ENCODE results near the gene SPINK4. TPM values are rescaled to one million over a fixed set of nuclear protein-coding genes. Genes with fewer than 3 reads are reported as not detected.

Gene SPINK4
- total RNA-seq, 4 donors from 2014 or later, result not detected

DNA sequence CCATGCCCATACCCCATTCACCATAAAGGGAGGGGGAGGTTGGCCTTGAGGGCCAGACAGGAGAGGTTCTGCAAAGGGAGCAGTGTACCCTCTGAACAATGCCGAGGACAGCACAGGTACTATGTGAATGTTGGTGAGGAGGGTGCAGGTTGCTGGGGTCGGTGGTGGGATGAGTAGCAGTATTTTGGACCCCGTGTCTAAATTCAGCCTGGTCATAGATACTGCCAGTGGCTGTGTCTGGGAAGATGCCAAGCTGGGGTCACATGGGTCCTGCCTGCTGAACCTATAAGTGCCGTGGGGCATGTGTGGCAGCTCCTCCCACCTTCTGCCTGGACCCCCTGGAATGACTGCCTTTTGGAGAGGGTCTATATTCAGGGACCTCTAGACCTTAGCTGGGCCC lies 11.4 kb upstream of the SPINK4 start:
- H3K27ac ChIP-seq, result peak overlapping the region; percentile 43 to 84 (median 77)

DNA sequence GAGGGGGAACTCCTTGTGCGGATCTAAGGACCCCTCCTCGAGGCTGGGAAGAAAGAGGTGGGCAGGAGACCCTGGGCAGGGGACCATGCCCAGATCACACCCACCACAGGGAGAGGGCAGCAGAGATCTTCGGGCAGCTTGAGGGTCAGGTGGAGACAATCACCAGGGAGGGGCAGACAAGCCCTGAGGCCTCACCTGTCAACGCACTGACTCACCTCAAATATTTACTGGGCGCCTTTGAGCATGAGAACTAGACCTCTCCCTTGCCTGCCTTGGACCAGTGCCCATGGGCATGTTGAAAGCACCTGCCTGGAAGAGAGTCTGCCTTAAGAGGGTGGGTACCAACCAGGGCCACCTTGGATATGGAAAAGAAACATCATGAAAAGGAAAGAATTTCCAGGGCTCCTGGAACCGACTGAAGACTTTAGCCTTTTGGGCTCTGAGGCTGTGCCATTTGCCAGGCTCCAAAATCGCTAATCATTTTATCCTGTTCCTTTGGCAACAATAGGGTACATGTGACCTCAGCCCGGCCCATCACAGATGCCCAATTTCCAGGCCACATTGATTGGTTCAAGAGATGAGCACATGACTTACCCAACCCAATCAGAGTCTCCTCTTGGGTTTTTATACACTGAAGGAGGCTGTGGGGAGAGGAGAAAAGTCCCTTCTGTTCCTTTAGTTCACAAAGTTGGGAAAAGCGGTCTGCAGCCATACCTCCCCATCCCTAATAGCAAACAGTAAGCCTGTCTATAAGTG lies 10.4 kb upstream of the SPINK4 start:
- Histone ChIP-seq H3K4me1 (peaks cover 15 to 93% (median 37%) of the 10 kb centered on the region in 3 donors), H3K9me3 (no peaks in the 10 kb centered on the region), H3K27me3 (no peaks in the 10 kb centered on the region), H3K36me3 (no peaks in the 10 kb centered on the region), H3K27ac (peak overlapping the region; percentile 56 to 84 (median 77)), H3K4me3 (no peak overlapping the region)
- no peak for TF ChIP-seq POLR2A (IDR thresholded peaks at IDR 0.05)
- TF ChIP-seq, protein P1, sequence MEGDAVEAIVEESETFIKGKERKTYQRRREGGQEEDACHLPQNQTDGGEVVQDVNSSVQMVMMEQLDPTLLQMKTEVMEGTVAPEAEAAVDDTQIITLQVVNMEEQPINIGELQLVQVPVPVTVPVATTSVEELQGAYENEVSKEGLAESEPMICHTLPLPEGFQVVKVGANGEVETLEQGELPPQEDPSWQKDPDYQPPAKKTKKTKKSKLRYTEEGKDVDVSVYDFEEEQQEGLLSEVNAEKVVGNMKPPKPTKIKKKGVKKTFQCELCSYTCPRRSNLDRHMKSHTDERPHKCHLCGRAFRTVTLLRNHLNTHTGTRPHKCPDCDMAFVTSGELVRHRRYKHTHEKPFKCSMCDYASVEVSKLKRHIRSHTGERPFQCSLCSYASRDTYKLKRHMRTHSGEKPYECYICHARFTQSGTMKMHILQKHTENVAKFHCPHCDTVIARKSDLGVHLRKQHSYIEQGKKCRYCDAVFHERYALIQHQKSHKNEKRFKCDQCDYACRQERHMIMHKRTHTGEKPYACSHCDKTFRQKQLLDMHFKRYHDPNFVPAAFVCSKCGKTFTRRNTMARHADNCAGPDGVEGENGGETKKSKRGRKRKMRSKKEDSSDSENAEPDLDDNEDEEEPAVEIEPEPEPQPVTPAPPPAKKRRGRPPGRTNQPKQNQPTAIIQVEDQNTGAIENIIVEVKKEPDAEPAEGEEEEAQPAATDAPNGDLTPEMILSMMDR (IDR thresholded peaks at IDR 0.05), result peak; percentile 12 to 80 (median 64)
- intact Hi-C loops (cut with DNase I), result no loop called here
- DNase-seq, result no peak
- WGBS, 2 donors, result 57 to 58% methylated on average over 7 to 8 of the region's 9 CpGs

More for the DNA sequence above, 11.4 kb upstream of the SPINK4 start:
- Histone ChIP-seq H3K4me3 (no peak overlapping the region), H3K36me3 (no peaks in the 10 kb centered on the region), H3K9me3 (no peaks in the 10 kb centered on the region), H3K4me1 (peaks cover 8 to 84% (median 32%) of the 10 kb centered on the region in 3 donors), H3K27me3 (no peaks in the 10 kb centered on the region)
- no peak for DNase-seq
- WGBS, 2 donors, result 64 to 68% methylated on average over 4 of the region's 4 CpGs
- intact Hi-C loops (cut with DNase I), result no loop called here
- TF ChIP-seq POLR2A (IDR thresholded peaks at IDR 0.05), result no peak
- TF ChIP-seq, protein P1 (IDR thresholded peaks at IDR 0.05), result no peak

DNA sequence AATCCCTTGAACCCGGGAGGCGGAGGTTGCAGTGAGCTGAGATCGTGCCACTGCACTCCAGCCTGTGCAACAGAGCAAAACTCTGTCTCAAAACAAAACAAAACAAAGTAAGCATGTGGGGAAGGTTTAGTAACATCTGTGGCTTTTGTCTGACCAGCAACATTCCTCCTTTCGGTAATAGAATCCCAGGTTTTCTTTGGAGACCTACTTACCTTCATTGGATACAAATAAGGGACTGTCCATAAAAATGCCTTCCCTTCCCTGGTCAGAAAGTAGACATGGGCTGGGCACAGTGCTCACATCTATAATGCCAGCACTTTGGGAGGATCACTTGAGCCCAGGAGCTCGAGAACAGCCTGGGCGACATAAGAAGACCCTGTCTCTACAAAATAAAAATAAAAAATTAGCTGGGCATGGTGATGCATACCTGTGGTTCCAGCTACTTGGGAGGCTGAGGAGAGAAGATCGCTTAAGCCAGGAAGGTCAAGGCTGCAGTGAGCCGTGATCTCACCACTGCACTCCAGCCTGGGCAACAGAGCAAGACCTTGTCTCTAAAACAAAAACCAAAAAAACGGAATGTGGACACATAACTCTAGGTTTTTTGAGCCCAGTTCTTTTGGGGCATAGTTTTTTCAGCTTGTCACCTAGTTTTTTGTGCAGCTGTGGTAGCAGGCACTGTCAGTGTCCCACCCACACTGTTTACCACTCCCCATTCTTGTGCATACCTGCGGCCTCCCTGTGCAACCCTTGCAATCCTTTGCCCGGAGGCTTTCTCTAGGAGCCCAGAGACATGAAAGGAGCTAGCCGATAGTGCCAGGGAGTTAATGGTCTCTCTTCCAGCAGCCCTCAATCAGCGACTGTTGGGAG lies 9.0 kb upstream of the SPINK4 start:
- no peaks in the 10 kb centered on the region for H3K36me3 ChIP-seq
- no peaks in the 10 kb centered on the region for H3K9me3 ChIP-seq
- intact Hi-C loops (cut with DNase I), result no loop called here
- no peak overlapping the region for H3K4me3 ChIP-seq
- no peaks in the 10 kb centered on the region for H3K27me3 ChIP-seq
- peak overlapping the region; percentile 48 to 84 (median 69) for H3K27ac ChIP-seq
- H3K4me1 ChIP-seq, result peaks cover 15 to 96% (median 34%) of the 10 kb centered on the region in 3 donors
- DNase-seq, result no peak
- TF ChIP-seq, protein P1 (IDR thresholded peaks at IDR 0.05), result no peak
- TF ChIP-seq POLR2A (IDR thresholded peaks at IDR 0.05), result no peak
- 61 to 63% methylated on average over 12 to 13 of the region's 13 CpGs for WGBS, 2 donors

DNA sequence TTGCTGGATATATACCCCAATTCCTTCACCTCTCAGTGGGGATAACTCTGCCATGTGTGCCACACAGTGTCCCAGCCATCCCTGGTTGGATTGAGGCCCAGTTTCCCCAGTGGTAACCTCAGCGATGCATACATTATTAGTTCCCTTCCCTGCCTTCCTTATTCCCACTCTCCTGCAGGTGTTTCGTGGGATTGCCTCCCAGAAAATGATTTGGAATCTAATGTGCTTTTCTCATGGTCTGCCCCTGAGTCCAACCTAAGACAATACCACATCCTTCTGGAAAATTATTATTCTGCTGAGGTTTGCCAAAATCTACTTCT lies 8.4 kb upstream of the SPINK4 start:
- H3K4me3 ChIP-seq, result no peak overlapping the region
- intact Hi-C loops (cut with DNase I), result no loop called here
- no peaks in the 10 kb centered on the region for H3K36me3 ChIP-seq
- H3K9me3 ChIP-seq, result no peaks in the 10 kb centered on the region
- TF ChIP-seq, protein P1 (IDR thresholded peaks at IDR 0.05), result no peak
- TF ChIP-seq POLR2A (IDR thresholded peaks at IDR 0.05), result no peak
- H3K4me1 ChIP-seq, result peaks cover 15 to 91% (median 31%) of the 10 kb centered on the region in 3 donors
- WGBS, 2 donors, result 55 to 59% methylated on average over 2 of the region's 2 CpGs
- peak overlapping the region; percentile 48 to 84 (median 69) for H3K27ac ChIP-seq
- DNase-seq, result no peak
- H3K27me3 ChIP-seq, result no peaks in the 10 kb centered on the region

DNA sequence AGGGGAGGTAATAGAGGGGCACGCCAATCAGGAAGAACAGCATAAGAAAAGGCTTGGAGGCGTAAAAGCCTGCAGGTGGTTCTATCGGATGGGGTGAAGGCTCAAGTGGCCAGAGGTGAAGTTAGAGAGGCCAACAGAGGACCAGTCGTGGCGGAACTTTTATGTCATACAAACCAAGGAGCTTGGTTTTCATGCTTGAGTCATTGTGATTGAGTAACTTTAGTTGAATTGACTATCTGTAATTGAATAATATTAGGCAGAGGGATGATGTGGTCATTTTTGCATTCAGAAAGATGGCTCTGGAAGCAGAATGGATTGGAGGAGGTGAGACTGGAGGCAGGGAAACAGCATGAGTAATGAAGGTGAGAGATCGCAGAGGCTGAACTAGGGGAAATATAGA lies 7.2 kb upstream of the SPINK4 start:
- no peak overlapping the region for H3K4me3 ChIP-seq
- intact Hi-C loops (cut with DNase I), result no loop called here
- WGBS, 2 donors, result 73 to 88% methylated on average over 6 of the region's 6 CpGs
- TF ChIP-seq, protein P1 (IDR thresholded peaks at IDR 0.05), result no peak
- no peak for TF ChIP-seq POLR2A (IDR thresholded peaks at IDR 0.05)
- H3K27ac ChIP-seq, result peak overlapping the region in 2 of 4 donors; percentile 79 to 92
- H3K4me1 ChIP-seq, result peaks cover 15 to 79% (median 31%) of the 10 kb centered on the region in 3 donors
- H3K9me3 ChIP-seq, result no peaks in the 10 kb centered on the region
- no peak for DNase-seq
- no peaks in the 10 kb centered on the region for H3K27me3 ChIP-seq
- no peaks in the 10 kb centered on the region for H3K36me3 ChIP-seq
